DND-41 (cell line): Measurements from ENCODE around the gene AKR1C2.

Experiments
- EZH2 ChIP-seq: IDR thresholded peaks from 3 replicates; pipeline ENCODE4 v1.6.1; 2012; ENCODE audit warnings: borderline replicate concordance, low read depth, mild to moderate bottlenecking, moderate library complexity, low read length, inconsistent platforms; ENCODE audit not compliant: severe bottlenecking
- TF ChIP-seq, protein P1 (sequence below): IDR thresholded peaks from 2 replicates; pipeline ENCODE4 v1.5.1; 2012; ENCODE audit warnings: borderline replicate concordance, low read length, moderate library complexity, mild to moderate bottlenecking; ENCODE audit not compliant: poor library complexity, severe bottlenecking; ENCODE audit errors: extremely low read depth

DNA sequence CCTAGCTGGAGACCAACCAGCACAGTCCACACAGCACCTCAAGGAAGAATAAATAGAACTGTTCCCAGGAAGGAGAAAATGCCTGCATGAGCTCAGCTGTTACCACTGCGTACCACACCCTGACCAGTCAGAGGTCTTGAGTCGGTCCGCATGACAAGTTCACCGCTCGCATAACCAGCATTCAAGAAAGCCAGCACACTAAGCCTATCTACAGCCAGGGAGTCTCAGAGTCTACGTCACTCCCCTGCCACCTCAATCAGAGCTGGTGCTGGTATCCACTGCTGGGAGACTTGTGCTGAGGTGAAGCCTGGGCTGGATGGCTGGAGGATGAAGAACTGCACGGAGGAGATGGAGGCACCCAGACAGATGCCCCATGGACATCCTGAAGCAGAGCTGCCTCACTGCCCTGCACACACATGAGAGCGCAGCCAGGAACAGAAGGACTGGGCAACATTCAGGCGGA lies 20.9 kb downstream of the AKR1C2 start:
- TF ChIP-seq, protein P1, sequence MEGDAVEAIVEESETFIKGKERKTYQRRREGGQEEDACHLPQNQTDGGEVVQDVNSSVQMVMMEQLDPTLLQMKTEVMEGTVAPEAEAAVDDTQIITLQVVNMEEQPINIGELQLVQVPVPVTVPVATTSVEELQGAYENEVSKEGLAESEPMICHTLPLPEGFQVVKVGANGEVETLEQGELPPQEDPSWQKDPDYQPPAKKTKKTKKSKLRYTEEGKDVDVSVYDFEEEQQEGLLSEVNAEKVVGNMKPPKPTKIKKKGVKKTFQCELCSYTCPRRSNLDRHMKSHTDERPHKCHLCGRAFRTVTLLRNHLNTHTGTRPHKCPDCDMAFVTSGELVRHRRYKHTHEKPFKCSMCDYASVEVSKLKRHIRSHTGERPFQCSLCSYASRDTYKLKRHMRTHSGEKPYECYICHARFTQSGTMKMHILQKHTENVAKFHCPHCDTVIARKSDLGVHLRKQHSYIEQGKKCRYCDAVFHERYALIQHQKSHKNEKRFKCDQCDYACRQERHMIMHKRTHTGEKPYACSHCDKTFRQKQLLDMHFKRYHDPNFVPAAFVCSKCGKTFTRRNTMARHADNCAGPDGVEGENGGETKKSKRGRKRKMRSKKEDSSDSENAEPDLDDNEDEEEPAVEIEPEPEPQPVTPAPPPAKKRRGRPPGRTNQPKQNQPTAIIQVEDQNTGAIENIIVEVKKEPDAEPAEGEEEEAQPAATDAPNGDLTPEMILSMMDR = no peak
- TF ChIP-seq EZH2 = no peak
